NCI-H2171 treated with DMSO at 0.1 percent for 48 hours (cell line): ENCODE data around the gene GNAL.
A peak's percentile ranks its signal among the peaks of the same experiment; 100 is the strongest.
"Not testable (repeated sequence)": the region's sequence is repeated elsewhere in the genome, so short reads cannot be mapped to it uniquely, and the experiment has no call there.

Experiments used
- DNase-seq: peaks from one replicate; lab custom pipeline; 2025; lab: John Stamatoyannopoulos, UW

GNAL gene

GRCh38 chr18:11909061-11909455 lies 220.0 kb downstream of the GNAL start:
- peak; percentile 40 for DNase-seq

- DNase-seq: no peak
Observed at GRCh38 chr18:11909591-11910026, 220.5 kb downstream of the GNAL start.

- not testable (repeated sequence) for DNase-seq
Observed at GRCh38 chr18:11916880-11917279, 227.8 kb downstream of the GNAL start.

- DNase-seq: not testable (repeated sequence)
Observed at GRCh38 chr18:11919522-11919921, 230.5 kb downstream of the GNAL start.

- no peak for DNase-seq
Observed at GRCh38 chr18:11923450-11923849, 234.4 kb downstream of the GNAL start.

- no peak for DNase-seq
Observed at GRCh38 chr18:11925800-11926481, 236.9 kb downstream of the GNAL start.

- no peak for DNase-seq
Observed at GRCh38 chr18:11927497-11927896, 238.4 kb downstream of the GNAL start.

- DNase-seq: no peak
Observed at GRCh38 chr18:11932393-11932792, 243.3 kb downstream of the GNAL start.
